T-helper 2 cell treated with Interferon-gamma antibody and Interleukin-4, amounts not matched to agents 5 μg/mL and 100 μg/mL, for 36 hours (primary cell): ENCODE measurements around the gene NHLRC3.
"Not testable (repeated sequence)": the region's sequence is repeated elsewhere in the genome, so short reads cannot be mapped to it uniquely, and the experiment has no call there.

Experiments used
- DNase-seq: peaks from one replicate; pipeline ENCODE4 v3.0.0; 2021; ENCODE audit warnings: low spot score
- H3K27ac Mint-ChIP-seq: one replicate; pipeline ENCODE4 v1.8.0; 2021; ENCODE audit warnings: mild to moderate bottlenecking, mixed read lengths
- H3K27me3 Mint-ChIP-seq: one replicate; pipeline ENCODE4 v1.8.0; 2021; ENCODE audit warnings: low read depth, mixed read lengths
- H3K36me3 Mint-ChIP-seq: one replicate; pipeline ENCODE4 v1.8.0; 2021; ENCODE audit warnings: low read depth, mixed read lengths
- H3K4me1 Mint-ChIP-seq: one replicate; pipeline ENCODE4 v1.8.0; 2021; ENCODE audit warnings: low read depth, mixed read lengths
- H3K4me3 Mint-ChIP-seq: one replicate; pipeline ENCODE4 v1.8.0; 2022; ENCODE audit warnings: mild to moderate bottlenecking, moderate library complexity, mixed read lengths
- H3K9me3 Mint-ChIP-seq: one replicate; pipeline ENCODE4 v1.8.0; 2021; ENCODE audit warnings: mixed read lengths

Gene NHLRC3

GRCh38 chr13:39054112-39054511 lies 15.9 kb downstream of the NHLRC3 start:
- Mint-ChIP-seq H3K27me3 (no peaks in the 10 kb centered on the region), H3K27ac (no peak overlapping the region), H3K4me3 (no peak overlapping the region), H3K9me3 (no peaks in the 10 kb centered on the region), H3K36me3 (peaks cover 11% of the 10 kb centered on the region), H3K4me1 (peaks cover 4% of the 10 kb centered on the region)
- DNase-seq: no peak

DNA sequence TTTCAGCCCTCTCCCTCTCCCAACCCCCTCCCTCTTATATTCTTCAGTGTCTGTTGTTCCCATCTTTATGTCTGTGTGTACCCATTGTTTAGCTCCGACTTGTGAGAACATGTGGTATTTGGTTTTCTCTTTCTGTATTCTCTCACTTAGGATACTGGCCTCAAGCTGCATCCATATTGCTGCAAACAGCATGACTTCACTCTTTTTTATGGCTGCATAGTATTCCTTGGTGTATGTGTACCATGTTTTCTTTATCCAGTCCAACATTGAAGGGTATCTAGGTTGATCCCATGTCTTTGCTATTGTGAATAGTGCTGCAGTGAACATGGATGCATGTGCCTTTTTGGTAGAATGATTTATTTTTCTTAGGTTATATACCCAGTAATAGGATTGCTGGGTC lies 17.8 kb downstream of the NHLRC3 start:
- peaks cover 14% of the 10 kb centered on the region for H3K36me3 Mint-ChIP-seq
- H3K27me3 Mint-ChIP-seq: no peaks in the 10 kb centered on the region
- DNase-seq: no peak
- no peaks in the 10 kb centered on the region for H3K9me3 Mint-ChIP-seq
- H3K4me3 Mint-ChIP-seq: no peak overlapping the region
- H3K4me1 Mint-ChIP-seq: peaks cover 5% of the 10 kb centered on the region
- H3K27ac Mint-ChIP-seq: no peak overlapping the region

DNA sequence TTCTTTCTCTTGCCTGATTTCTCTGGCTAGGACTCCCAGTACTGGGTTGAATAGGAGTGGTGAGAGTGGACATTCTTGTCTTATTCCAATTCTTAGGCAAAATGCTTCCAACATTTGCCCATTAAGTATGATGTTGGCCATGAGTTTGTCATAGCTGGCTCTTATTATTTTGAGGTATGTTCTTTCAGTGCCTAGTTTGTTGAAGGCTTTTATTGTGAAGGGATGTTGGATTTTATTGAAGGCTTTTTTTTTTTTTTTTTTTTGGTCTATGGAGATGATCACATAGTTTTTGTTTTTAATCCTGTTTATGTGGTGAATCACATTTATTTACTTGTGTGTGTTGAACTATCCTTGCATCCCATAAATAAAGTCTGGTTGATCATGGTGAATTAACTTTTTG lies 19.8 kb downstream of the NHLRC3 start:
- Mint-ChIP-seq H3K9me3 (no peaks in the 10 kb centered on the region), H3K36me3 (peaks cover 14% of the 10 kb centered on the region), H3K4me1 (peaks cover 2% of the 10 kb centered on the region), H3K27ac (no peak overlapping the region), H3K4me3 (no peak overlapping the region), H3K27me3 (no peaks in the 10 kb centered on the region)
- DNase-seq: no peak

DNA sequence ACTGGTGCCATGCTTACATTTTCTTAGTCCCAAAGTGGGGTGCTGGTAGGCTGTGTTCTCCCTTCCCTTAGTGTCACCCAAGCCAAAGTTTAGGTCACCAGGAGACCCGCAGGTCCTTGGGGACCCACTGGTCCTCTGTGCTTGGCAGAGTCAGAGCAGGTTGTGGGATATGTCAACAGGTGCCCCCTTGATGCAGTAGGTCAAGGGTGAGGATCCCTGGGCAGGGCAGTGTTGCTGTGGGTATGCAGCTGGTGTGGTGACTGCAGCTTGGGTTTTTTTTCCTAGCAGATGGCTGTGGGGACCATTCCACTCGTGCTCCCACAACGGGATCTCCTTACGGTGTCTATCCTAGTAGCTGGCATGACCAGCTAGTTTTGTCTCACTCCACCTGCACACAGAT lies 23.7 kb downstream of the NHLRC3 start:
- Mint-ChIP-seq H3K4me3 (no peak overlapping the region), H3K27ac (no peak overlapping the region), H3K9me3 (peaks cover 4% of the 10 kb centered on the region), H3K36me3 (peaks cover 8% of the 10 kb centered on the region), H3K27me3 (no peaks in the 10 kb centered on the region), H3K4me1 (peaks cover 2% of the 10 kb centered on the region)
- DNase-seq: no peak

GRCh38 chr13:39072842-39073241 lies 34.6 kb downstream of the NHLRC3 start:
- Mint-ChIP-seq H3K4me1 (no peaks in the 10 kb centered on the region), H3K27ac (no peak overlapping the region), H3K4me3 (no peak overlapping the region), H3K9me3 (no peaks in the 10 kb centered on the region), H3K27me3 (peaks cover 28% of the 10 kb centered on the region), H3K36me3 (no peaks in the 10 kb centered on the region)
- DNase-seq: no peak

- Mint-ChIP-seq H3K36me3 (no peaks in the 10 kb centered on the region), H3K4me3 (no peak overlapping the region), H3K27ac (no peak overlapping the region), H3K27me3 (peaks cover 31% of the 10 kb centered on the region), H3K9me3 (no peaks in the 10 kb centered on the region), H3K4me1 (no peaks in the 10 kb centered on the region)
- DNase-seq: no peak
Measured at GRCh38 chr13:39073983-39074382, 35.7 kb downstream of the NHLRC3 start.

DNA sequence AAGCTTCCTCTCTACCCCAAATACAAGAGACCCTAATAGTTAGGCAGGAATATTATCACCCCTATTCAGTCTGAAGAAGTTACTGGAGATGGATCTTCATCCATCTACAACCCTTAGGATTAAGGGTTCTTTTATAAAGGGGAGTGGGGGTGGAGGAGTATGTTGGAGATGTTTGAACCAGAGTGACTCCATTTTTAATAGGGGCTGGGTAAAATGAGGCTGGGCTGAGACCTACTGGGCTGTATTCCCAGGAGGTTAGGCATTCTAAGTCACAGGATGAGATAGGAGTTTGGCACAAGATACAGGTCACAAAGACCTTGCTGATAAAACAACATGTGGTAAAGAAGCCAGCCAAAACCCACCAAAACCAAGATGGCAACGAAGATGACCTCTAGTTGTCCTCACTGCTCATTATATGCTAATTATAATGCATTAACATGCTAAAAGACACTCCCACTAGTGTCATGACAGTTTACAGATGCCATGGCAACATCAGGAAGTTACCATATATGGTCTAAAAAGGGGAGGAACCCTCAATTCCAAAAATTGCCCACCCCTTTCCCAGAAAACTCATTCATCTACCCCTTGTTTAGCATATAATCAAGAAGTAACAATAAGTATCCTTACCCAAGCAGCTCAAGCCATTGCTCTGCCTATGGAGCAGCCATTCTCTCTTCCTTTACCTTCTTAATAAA lies 48.1 kb downstream of the NHLRC3 start:
- H3K36me3 Mint-ChIP-seq, H3K27me3 Mint-ChIP-seq, H3K4me1 Mint-ChIP-seq, H3K4me3 Mint-ChIP-seq, DNase-seq, H3K27ac Mint-ChIP-seq, H3K9me3 Mint-ChIP-seq: not testable (repeated sequence)

- H3K36me3 Mint-ChIP-seq: no peaks in the 10 kb centered on the region
- no peak overlapping the region for H3K4me3 Mint-ChIP-seq
- H3K27me3 Mint-ChIP-seq: no peaks in the 10 kb centered on the region
- H3K27ac Mint-ChIP-seq: no peak overlapping the region
- no peak for DNase-seq
- H3K4me1 Mint-ChIP-seq: peaks cover 22% of the 10 kb centered on the region
- H3K9me3 Mint-ChIP-seq: no peaks in the 10 kb centered on the region
Measured at GRCh38 chr13:39091586-39091985, 53.3 kb downstream of the NHLRC3 start.

- no peak overlapping the region for H3K4me3 Mint-ChIP-seq
- H3K4me1 Mint-ChIP-seq: peaks cover 22% of the 10 kb centered on the region
- H3K36me3 Mint-ChIP-seq: no peaks in the 10 kb centered on the region
Measured at GRCh38 chr13:39095500-39095899, 57.2 kb downstream of the NHLRC3 start.

DNA sequence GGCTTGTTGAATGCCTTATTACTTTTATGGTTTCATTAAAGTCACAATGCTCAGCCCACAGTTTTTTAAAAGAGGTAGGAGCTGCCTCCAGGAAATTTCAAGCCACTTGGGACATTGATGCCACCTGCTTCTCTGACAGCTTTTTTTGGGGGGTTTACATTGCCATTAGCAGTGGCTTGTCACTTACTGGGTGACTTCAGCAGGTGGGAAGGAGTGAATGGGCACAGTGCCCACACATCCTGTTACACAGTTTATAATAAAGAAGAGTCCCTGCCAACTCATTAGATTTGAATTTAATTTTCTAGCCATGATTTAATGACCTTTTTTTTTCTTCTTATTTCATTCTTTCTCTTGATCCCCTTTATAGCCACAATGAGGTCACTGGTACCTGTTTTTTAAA lies 61.0 kb downstream of the NHLRC3 start:
- Mint-ChIP-seq H3K9me3 (no peaks in the 10 kb centered on the region), H3K27me3 (no peaks in the 10 kb centered on the region), H3K27ac (no peak overlapping the region), H3K4me1 (peaks cover 19% of the 10 kb centered on the region), H3K36me3 (no peaks in the 10 kb centered on the region), H3K4me3 (no peak overlapping the region)
- no peak for DNase-seq

More at GRCh38 chr13:39095500-39095899, 57.2 kb downstream of the NHLRC3 start:
- Mint-ChIP-seq H3K27ac (peak overlapping the region; percentile 50), H3K27me3 (no peaks in the 10 kb centered on the region), H3K9me3 (no peaks in the 10 kb centered on the region)
- peak; percentile 38 for DNase-seq
